ENCODE data around the gene ARL15. TPM values are rescaled to one million over a fixed set of nuclear protein-coding genes. Genes with fewer than 3 reads are reported as not detected.

Gene ARL15
- total and polyA plus RNA-seq, 9 of the 15 experiments (the other 6 are each of a cell fraction or from before 2014, with no cell fraction given): 18.5 to 80.4 (median 57.0) TPM

DNA sequence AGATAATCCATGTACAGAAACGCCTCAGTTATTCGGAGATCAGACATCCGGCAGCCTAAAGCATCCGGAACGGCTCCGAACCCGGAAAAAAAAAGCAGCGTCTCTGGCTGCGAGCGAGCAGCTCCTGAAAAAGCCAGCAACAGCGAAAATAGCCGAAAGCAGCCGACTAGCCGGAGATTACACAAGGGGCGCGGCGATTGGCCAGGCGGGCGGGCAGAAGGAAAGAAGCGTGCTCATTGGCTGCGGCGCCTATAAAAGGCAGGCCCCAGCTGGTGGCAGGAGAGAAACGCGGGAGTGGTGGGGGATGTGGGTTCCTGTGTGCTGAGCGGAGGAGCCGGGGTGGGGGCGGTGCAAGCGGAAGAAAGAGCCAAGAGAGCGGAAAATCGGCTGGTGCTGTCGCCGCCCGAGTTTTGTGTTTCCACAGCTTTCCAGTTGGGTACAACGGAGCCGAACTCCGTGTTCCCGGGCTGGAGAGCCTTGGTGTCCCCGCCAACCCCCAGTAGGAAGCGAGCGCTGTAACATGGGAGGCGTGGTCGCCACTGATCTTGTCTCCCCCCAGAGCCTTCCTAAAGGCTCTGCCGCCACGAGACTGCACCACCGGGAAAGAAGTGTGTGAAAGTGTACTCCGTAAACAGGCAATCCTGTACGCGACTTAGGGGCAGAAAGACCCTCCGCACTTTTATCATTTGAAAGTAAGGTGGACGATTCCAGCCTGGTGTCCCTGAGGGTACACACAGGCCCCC is at the start of gene ARL15 (continued):
- TF ChIP-seq HNRNPK (IDR thresholded peaks at IDR 0.05; ENCODE audit: low read depth, low read length, poor library complexity, severe bottlenecking) (no peak), MTA2 (IDR thresholded peaks at IDR 0.05; ENCODE audit: low read depth) (0 out of 2 replicates have a peak, but pooled peaks have one; percentile 3), HNRNPH1 (optimal IDR thresholded peaks at IDR 0.05; ENCODE audit: low read depth, low read length) (no peak), ZNF124 (CRISPR knock-in tag; IDR thresholded peaks at IDR 0.05) (no peak), MYBL2 (IDR thresholded peaks at IDR 0.05; ENCODE audit: low read depth) (no peak), MYBL2 (CRISPR knock-in tag; IDR thresholded peaks at IDR 0.05; ENCODE audit: borderline replicate concordance) (no peak), HDAC6 (IDR thresholded peaks at IDR 0.05; ENCODE audit: low read depth, low read length) (0 out of 2 replicates have a peak, but pooled peaks have one; percentile 72), CBX3 (IDR thresholded peaks at IDR 0.05; ENCODE audit: borderline replicate concordance in 1 of 2, low read length in 2 of 2) (no peak), PHTF2 (CRISPR knock-in tag; IDR thresholded peaks at IDR 0.05) (peak; percentile 83; the same call in 1 of the 2 replicates), ARID1B (IDR thresholded peaks at IDR 0.05) (peak; percentile 76), RBBP5 (IDR thresholded peaks at IDR 0.05; ENCODE audit: borderline replicate concordance, insufficient read depth, low read length, poor library complexity, severe bottlenecking) (peak; percentile 27), ZNF23 (CRISPR knock-in tag; IDR thresholded peaks at IDR 0.05) (no peak), BRD4 (IDR thresholded peaks at IDR 0.05) (no peak), KAT7 (CRISPR knock-in tag; IDR thresholded peaks at IDR 0.05; ENCODE audit: borderline replicate concordance) (no peak), TSC22D4 (tag; IDR thresholded peaks at IDR 0.05) (no peak), POLR2H (tag; IDR thresholded peaks at IDR 0.05; ENCODE audit: low read depth) (peak; percentile 99), ZNF830 (CRISPR knock-in tag; IDR thresholded peaks at IDR 0.05) (peak; percentile 97; the same call in 1 of the 2 replicates), ETV6 (IDR thresholded peaks at IDR 0.05; ENCODE audit: borderline replicate concordance in 1 of 2, low read depth in 2 of 2, low read length in 1 of 2) (no peak), ETV6 (CRISPR knock-in tag; IDR thresholded peaks at IDR 0.05; ENCODE audit: borderline replicate concordance) (no peak), MBD2 (IDR thresholded peaks at IDR 0.05; ENCODE audit: borderline replicate concordance, low read depth) (peak; percentile 92), MYC (IDR thresholded peaks at IDR 0.05; ENCODE audit: low read depth, low read length) (0 out of 2 replicates have a peak, but pooled peaks have one; percentile 21), MYC (CRISPR knock-in tag; IDR thresholded peaks at IDR 0.05; ENCODE audit: borderline replicate concordance, low read depth) (peak; percentile 56; the same call in 1 of the 2 replicates), MTF1 (CRISPR knock-in tag; IDR thresholded peaks at IDR 0.05; ENCODE audit: borderline replicate concordance) (no peak), ERF (CRISPR knock-in tag; IDR thresholded peaks at IDR 0.05) (peak; percentile 61; the same call in 1 of the 2 replicates), ZKSCAN3 (CRISPR knock-in tag; IDR thresholded peaks at IDR 0.05) (no peak), TAL1 (IDR thresholded peaks at IDR 0.05) (no peak), ZNF644 (tag; IDR thresholded peaks at IDR 0.05; ENCODE audit: low read depth) (no peak)
- TF ChIP-seq, protein P1, sequence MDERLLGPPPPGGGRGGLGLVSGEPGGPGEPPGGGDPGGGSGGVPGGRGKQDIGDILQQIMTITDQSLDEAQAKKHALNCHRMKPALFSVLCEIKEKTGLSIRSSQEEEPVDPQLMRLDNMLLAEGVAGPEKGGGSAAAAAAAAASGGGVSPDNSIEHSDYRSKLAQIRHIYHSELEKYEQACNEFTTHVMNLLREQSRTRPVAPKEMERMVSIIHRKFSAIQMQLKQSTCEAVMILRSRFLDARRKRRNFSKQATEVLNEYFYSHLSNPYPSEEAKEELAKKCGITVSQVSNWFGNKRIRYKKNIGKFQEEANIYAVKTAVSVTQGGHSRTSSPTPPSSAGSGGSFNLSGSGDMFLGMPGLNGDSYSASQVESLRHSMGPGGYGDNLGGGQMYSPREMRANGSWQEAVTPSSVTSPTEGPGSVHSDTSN (CRISPR knock-in tag; IDR thresholded peaks at IDR 0.05; ENCODE audit: low read depth): no peak
- TF ChIP-seq, protein P1 (tag; conservative IDR thresholded peaks at IDR 0.05; ENCODE audit: low read depth): no peak

Measured in K562 (cell line).